HG03469 (cell line): ENCODE measurements around the gene EFS.

Experiments used
- ATAC-seq: cut with Tn5 transposase; IDR thresholded peaks from one replicate; pipeline ENCODE4 v1.9.1; 2021; ENCODE audit warnings: mild to moderate bottlenecking, moderate library complexity, moderate number of reproducible peaks; ENCODE audit not compliant: unreplicated experiment

The EFS gene

GRCh38 chr14:23307687-23308644, 57.0 kb downstream of the EFS start:
- ATAC-seq = no peak

GRCh38 chr14:23307146-23307530, 57.8 kb downstream of the EFS start:
- ATAC-seq = no peak

GRCh38 chr14:23306412-23307145, 58.4 kb downstream of the EFS start, which contains the start of gene BCL2L2:
Gene BCL2L2 (plus strand): TSS chr14:23306833. CDS start chr14:23307768, 935 bp downstream.
- ATAC-seq = no peak
